ENCODE measurements around the gene RBM3.
A peak's percentile ranks its signal among the peaks of the same experiment; 100 is the strongest.

RBM3 gene

DNA sequence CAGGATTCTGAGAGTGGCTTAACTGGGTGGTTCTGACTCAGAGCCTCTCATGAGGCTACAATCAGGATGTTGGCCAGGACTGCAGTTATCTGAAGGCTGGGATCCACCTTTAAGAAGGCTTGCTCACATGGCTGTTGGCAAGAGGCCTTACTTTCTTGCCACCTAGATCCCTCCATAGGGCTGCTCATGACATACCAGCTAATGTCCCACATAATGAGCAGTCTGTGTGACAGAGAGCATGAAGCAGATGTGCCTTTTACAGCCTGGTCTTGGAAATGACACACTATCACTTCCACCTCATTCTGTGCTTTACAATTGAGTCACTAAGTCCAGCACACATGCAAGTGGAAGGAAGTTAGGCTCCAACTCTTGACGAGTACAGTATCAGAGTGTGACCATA lies 4.3 kb upstream of the RBM3 start:
- H3K27ac ChIP-seq: no peak overlapping the region
- H3K4me3 ChIP-seq (ENCODE audit: low read depth, low read length): no peak overlapping the region
- peak; percentile 31 for DNase-seq
- H3K27me3 ChIP-seq (replicated peaks): no peaks in the 10 kb centered on the region
- H3K36me3 ChIP-seq (replicated peaks): peaks cover 1% of the 10 kb centered on the region
- TF ChIP-seq, protein P1, sequence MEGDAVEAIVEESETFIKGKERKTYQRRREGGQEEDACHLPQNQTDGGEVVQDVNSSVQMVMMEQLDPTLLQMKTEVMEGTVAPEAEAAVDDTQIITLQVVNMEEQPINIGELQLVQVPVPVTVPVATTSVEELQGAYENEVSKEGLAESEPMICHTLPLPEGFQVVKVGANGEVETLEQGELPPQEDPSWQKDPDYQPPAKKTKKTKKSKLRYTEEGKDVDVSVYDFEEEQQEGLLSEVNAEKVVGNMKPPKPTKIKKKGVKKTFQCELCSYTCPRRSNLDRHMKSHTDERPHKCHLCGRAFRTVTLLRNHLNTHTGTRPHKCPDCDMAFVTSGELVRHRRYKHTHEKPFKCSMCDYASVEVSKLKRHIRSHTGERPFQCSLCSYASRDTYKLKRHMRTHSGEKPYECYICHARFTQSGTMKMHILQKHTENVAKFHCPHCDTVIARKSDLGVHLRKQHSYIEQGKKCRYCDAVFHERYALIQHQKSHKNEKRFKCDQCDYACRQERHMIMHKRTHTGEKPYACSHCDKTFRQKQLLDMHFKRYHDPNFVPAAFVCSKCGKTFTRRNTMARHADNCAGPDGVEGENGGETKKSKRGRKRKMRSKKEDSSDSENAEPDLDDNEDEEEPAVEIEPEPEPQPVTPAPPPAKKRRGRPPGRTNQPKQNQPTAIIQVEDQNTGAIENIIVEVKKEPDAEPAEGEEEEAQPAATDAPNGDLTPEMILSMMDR (IDR thresholded peaks at IDR 0.05; ENCODE audit: low read depth, low read length, missing control alignments): no peak
- in situ Hi-C loops (cut with HindIII; ENCODE audit: low pct_ligation_motif_present, low sequenced_read_pairs): no loop called here

DNA sequence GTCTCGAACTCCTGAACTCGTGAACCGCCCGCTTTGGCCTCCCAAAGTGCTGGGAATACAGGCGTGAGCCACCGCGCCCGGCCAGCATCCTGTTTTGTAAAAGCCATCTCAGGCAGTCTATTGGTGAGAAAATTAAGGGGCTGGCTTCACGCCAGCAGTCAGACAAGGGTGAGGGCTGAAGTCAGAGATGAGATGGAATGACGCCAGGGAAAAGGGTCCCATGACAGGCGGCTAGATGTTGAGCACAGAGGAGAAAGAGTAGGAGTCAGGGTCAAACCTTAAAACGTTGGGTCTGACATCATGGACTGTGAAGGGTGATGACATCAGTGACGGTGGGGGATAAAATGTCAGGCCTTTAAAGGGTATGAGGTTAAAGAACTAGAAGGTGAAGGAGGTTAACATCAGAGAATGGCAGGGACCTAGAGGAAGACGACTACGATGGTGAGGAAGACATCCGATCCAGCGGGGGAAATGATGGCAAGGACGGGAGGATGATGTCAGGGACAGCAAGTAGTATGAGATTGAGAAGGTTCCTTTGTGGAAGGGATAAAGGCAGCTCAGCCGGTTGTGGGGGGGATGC lies 504 bp upstream of the RBM3 start:
- DNase-seq: peak; percentile 22
- TF ChIP-seq, protein P1 (IDR thresholded peaks at IDR 0.05; ENCODE audit: low read depth, low read length, missing control alignments): no peak
- Histone ChIP-seq H3K27me3 (replicated peaks) (no peaks in the 10 kb centered on the region), H3K36me3 (replicated peaks) (peaks cover 34% of the 10 kb centered on the region), H3K27ac (peak overlapping the region; percentile 99), H3K4me3 (ENCODE audit: low read depth, low read length) (peak overlapping the region; percentile 80)
- in situ Hi-C loops (cut with HindIII; ENCODE audit: low pct_ligation_motif_present, low sequenced_read_pairs): no loop called here

DNA sequence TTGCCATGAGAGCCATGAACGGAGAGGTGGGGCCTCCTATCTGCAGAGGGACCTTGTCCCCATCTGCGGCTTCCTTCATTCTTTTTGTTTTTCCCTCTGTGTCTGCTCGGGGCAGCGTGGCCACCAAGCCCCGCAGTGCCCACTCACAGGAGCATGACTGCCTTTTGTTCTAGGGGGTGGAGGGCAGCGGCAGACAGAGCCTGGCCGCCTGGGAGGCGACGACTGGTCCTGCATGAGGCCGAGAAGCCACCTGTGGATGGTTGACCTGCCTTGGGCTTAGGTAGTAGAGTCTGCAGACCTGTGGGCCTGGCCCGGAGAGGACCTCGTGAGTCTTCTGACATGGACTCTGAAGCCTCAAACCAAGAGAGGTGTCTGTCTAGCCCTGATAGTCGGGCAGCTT lies 1.4 kb downstream of the RBM3 start:
- TF ChIP-seq, protein P1 (IDR thresholded peaks at IDR 0.05; ENCODE audit: low read depth, low read length, missing control alignments): no peak
- peak overlapping the region; percentile 80 for H3K4me3 ChIP-seq (ENCODE audit: low read depth, low read length)
- DNase-seq: no peak
- in situ Hi-C loops (cut with HindIII; ENCODE audit: low pct_ligation_motif_present, low sequenced_read_pairs): no loop called here
- no peaks in the 10 kb centered on the region for H3K27me3 ChIP-seq (replicated peaks)
- peak overlapping the region; percentile 99 for H3K27ac ChIP-seq
- peaks cover 45% of the 10 kb centered on the region for H3K36me3 ChIP-seq (replicated peaks)

DNA sequence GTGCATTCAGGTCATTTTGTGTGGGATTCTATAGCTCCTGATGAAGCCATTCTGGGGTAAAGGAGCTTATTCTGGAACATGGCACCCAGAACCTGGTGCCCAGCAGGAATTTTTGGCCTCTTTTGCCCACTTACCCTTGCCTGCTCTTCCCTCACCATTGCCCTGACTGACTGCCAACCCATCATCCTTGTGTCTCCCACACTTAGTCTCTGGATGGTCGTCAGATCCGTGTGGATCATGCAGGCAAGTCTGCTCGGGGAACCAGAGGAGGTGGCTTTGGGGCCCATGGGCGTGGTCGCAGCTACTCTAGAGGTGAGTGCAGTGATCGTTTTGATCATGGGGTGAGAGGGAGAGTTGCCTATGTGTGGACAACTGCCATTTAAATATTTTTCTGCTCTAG lies 1.8 kb downstream of the RBM3 start:
- in situ Hi-C loops (cut with HindIII; ENCODE audit: low pct_ligation_motif_present, low sequenced_read_pairs): no loop called here
- H3K36me3 ChIP-seq (replicated peaks): peaks cover 45% of the 10 kb centered on the region
- TF ChIP-seq, protein P1 (IDR thresholded peaks at IDR 0.05; ENCODE audit: low read depth, low read length, missing control alignments): no peak
- peak overlapping the region; percentile 80 for H3K4me3 ChIP-seq (ENCODE audit: low read depth, low read length)
- no peak for DNase-seq
- no peak overlapping the region for H3K27ac ChIP-seq
- H3K27me3 ChIP-seq (replicated peaks): no peaks in the 10 kb centered on the region

DNA sequence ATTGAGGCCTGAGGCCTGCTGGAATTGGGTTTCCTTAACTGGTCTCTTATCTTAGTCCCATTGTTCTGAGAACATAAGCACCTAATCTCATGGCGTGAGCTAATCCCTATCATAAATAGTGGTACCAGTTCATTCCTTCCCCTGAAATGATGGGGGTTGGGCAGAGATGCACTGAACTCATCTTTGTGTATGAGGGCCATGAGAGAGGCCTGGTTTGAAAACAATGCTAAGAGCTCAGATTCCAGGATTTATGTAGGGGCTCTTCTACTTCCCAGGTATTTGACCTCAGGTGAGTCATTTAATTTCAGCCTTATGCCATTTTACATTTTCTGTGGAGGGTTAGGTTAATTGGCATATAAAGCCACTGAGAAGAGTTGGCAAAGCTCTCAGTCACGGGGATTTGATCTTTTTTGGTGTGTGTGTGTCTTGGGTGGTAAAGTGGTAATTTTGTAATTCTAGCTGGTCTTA lies 4.4 kb downstream of the RBM3 start:
- TF ChIP-seq, protein P1 (IDR thresholded peaks at IDR 0.05; ENCODE audit: low read depth, low read length, missing control alignments): no peak
- Histone ChIP-seq H3K27me3 (replicated peaks) (no peaks in the 10 kb centered on the region), H3K27ac (no peak overlapping the region), H3K36me3 (replicated peaks) (peaks cover 45% of the 10 kb centered on the region), H3K4me3 (ENCODE audit: low read depth, low read length) (no peak overlapping the region)
- no peak for DNase-seq
- in situ Hi-C loops (cut with HindIII; ENCODE audit: low pct_ligation_motif_present, low sequenced_read_pairs): no loop called here

DNA sequence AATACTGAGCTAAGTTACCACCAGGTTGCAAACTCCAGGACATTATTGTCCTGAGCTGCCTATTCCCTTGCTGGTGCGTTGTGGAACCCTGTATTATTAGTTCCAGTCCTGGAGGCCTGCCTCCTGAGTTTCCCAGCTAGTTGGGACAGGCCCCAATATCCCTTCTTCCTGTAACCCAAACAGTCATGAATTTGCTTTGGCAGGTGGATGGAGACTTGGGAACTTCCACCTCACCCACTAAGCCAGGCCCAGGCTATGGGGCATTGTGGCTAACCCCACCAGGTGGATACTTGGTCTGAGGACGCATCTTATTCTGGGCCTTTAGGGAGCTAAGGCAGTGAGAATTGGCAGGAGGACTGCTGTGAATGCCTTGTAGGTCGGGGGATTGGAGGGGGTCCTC lies 5.0 kb downstream of the RBM3 start:
- TF ChIP-seq, protein P1 (IDR thresholded peaks at IDR 0.05; ENCODE audit: low read depth, low read length, missing control alignments): no peak
- H3K4me3 ChIP-seq (ENCODE audit: low read depth, low read length): no peak overlapping the region
- H3K27ac ChIP-seq: no peak overlapping the region
- H3K36me3 ChIP-seq (replicated peaks): peaks cover 45% of the 10 kb centered on the region
- DNase-seq: no peak
- in situ Hi-C loops (cut with HindIII; ENCODE audit: low pct_ligation_motif_present, low sequenced_read_pairs): no loop called here
- H3K27me3 ChIP-seq (replicated peaks): no peaks in the 10 kb centered on the region

All from brain microvascular endothelial cell (primary cell).